Caco-2 (cell line): ENCODE results near the gene GOLGA6D. TPM values are rescaled to one million over a fixed set of nuclear protein-coding genes. Genes with fewer than 3 reads are reported as not detected.
"Not testable (repeated sequence)": the region's sequence is repeated elsewhere in the genome, so short reads cannot be mapped to it uniquely, and the experiment has no call there.

Source experiments
- BruUV-seq: library from RNA; stranded (reverse); fragments of 400-500 nt; replicated peaks from 2 replicates; lab custom pipeline; 2021; lab: Mats Ljungman, UMichigan
- CTCF ChIA-PET: fragments of 300-600 bp; sonication (Branson Sonifier 250); formaldehyde crosslinking; loops from one replicate; lab custom pipeline; 2022; ENCODE audit warnings: antibody characterized with exemption; lab: Charles Lee
- POLR2A ChIA-PET: fragments of 300-600 bp; sonication (Branson Sonifier 250); formaldehyde crosslinking; loops from one replicate; lab custom pipeline; 2022; ENCODE audit warnings: antibody characterized with exemption; lab: Charles Lee
- DNase-seq, 2 experiments: peaks; one replicate each; pipeline versions ENCODE4 v3.0.0 to v3.0.0-alpha.2; 2020 to 2022
- H3K27me3 ChIP-seq: replicated peaks from 2 replicates; pipeline ENCODE4 v1.6.0; 2011; ENCODE audit warnings: low read length; ENCODE audit not compliant: control insufficient read depth, insufficient read depth
- H3K36me3 ChIP-seq: 2 replicates; pipeline ENCODE4 v1.5.1; 2011; ENCODE audit warnings: low read length; ENCODE audit not compliant: control insufficient read depth, insufficient read depth
- H3K4me1 ChIP-seq: fragments of 250-450 bp; sonication (Bioruptor Pico); 2 replicates; pipeline ENCODE4 v1.5.1; 2020; ENCODE audit warnings: mild to moderate bottlenecking
- H3K4me3 ChIP-seq: 2 replicates; pipeline ENCODE4 v1.5.1; 2011; ENCODE audit warnings: low read depth, mild to moderate bottlenecking, control low read depth, low read length
- H3K9me3 ChIP-seq: fragments of 250-450 bp; sonication (Bioruptor Pico); 2 replicates; pipeline ENCODE4 v1.5.1; 2020; ENCODE audit warnings: mild to moderate bottlenecking, moderate library complexity
- H3K27ac Mint-ChIP-seq: one replicate; pipeline ENCODE4 v1.8.0; 2022; ENCODE audit warnings: mixed read lengths; ENCODE audit not compliant: unreplicated experiment
- H3K27me3 Mint-ChIP-seq: one replicate; pipeline ENCODE4 v1.8.0; 2022; ENCODE audit warnings: mixed read lengths; ENCODE audit not compliant: insufficient read depth, unreplicated experiment
- H3K36me3 Mint-ChIP-seq: one replicate; pipeline ENCODE4 v1.8.0; 2022; ENCODE audit warnings: mild to moderate bottlenecking, mixed read lengths; ENCODE audit not compliant: insufficient read depth, unreplicated experiment
- H3K4me1 Mint-ChIP-seq: one replicate; pipeline ENCODE4 v1.8.0; 2022; ENCODE audit warnings: low read depth, mixed read lengths; ENCODE audit not compliant: unreplicated experiment
- H3K4me3 Mint-ChIP-seq: one replicate; pipeline ENCODE4 v1.8.0; 2022; ENCODE audit warnings: mild to moderate bottlenecking, moderate library complexity, mixed read lengths; ENCODE audit not compliant: unreplicated experiment
- H3K9me3 Mint-ChIP-seq: one replicate; pipeline ENCODE4 v1.8.0; 2022; ENCODE audit warnings: mixed read lengths; ENCODE audit not compliant: unreplicated experiment
- intact Hi-C: fragments of 100-400 bp; cut with micrococcal nuclease; formaldehyde crosslinking; loops from one replicate; pipeline ENCODE4 v1.10.0; 2022; ENCODE audit not compliant: unreplicated experiment
- total RNA-seq: library from RNA; stranded (reverse); gene quantifications from 2 replicates; pipeline ENCODE4 v1.2.3, GENCODE V29; 2022
- TF ChIP-seq, protein P1 (sequence below), 2 experiments: fragments of 200-600 bp in 1 of 2; IDR thresholded peaks; 1 replicate in 1 of 2; 2 replicates in 1 of 2; pipeline versions ENCODE4 v1.5.1 to v1.8.0; 2011 to 2022; ENCODE audit warnings: antibody characterized with exemption in 1 of 2, control low read depth in 1 of 2, inconsistent platforms in 1 of 2, low read depth in 1 of 2, low read length in 1 of 2, mild to moderate bottlenecking in 1 of 2, moderate library complexity in 1 of 2; ENCODE audit not compliant: insufficient read depth in 1 of 2, severe bottlenecking in 1 of 2, unreplicated experiment in 1 of 2

The GOLGA6D gene
- total RNA-seq, 1 experiment from 2014 or later: not detected

DNA sequence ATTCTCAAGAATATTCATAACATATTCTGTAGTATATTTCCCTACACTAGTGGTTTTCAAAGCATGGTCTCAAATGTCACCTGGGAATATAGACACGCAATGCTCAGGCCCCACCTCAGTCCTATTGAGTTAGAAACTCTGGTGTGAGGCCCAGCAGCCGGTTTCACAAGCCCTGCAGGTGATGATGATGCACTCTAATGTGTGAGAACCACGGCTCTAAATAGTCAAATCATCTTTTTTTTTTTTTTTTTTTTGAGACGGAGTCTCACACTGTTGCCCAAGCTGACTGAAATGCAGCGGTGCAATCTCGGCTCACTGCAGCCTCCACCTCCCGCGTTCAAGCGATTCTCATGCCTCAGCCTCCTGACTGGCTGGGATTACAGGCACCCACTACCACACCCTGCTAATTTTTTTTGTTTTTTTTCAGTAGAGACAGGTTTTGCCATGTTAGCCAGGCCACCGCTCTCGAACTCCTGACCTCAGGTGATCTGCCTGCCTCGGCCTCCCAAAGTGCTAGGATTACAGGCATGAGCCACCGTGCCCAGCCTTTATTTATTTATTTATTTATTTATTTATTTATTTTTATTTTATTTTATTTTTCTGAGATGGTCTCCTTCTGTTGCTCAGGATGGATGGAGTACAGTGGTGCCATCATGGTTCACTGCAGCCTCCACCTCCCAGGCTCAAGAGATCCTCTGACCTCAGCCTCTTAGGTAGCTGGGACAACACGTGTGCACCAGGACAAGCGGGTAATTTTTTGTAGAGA, 51.2 kb downstream of the GOLGA6D start:
- H3K4me1 ChIP-seq, POLR2A ChIA-PET, intact Hi-C loops, H3K9me3 Mint-ChIP-seq, DNase-seq, H3K27ac Mint-ChIP-seq, H3K9me3 ChIP-seq, H3K27me3 Mint-ChIP-seq, H3K4me1 Mint-ChIP-seq, H3K4me3 Mint-ChIP-seq, H3K36me3 ChIP-seq, BruUV-seq, H3K27me3 ChIP-seq, H3K36me3 Mint-ChIP-seq, CTCF ChIA-PET, H3K4me3 ChIP-seq: not testable (repeated sequence)

DNA sequence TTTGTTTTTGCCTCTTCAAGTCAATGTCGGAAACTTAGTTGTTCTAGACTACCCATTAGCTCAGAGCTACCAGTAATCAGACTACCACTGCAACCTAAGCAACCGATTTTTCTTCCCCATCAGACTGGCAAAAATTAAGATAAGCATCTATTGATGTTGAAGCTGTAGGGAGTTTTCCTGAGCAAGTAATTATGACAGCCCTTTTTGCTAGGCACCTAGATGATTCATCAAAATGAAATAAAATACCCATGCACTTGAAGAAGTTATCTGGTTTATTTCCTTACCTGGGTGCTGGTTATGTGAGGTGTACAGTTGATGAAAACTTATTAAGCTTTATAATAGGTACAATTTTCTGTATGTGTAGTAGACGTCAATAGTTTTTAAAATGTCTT, 52.7 kb downstream of the GOLGA6D start:
- H3K4me3 ChIP-seq: peak overlapping the region; percentile 64
- DNase-seq: no peak
- H3K36me3 Mint-ChIP-seq: peaks cover 7% of the 10 kb centered on the region
- H3K4me3 Mint-ChIP-seq: peak overlapping the region; percentile 90
- ChIA-PET CTCF (interaction anchor here (1.0 kb wide), 1 partner anchor 33 kb away, joined by 3 read pairs; no protein-coding TSS in a partner anchor), POLR2A (interaction anchor here (1.0 kb wide), 1 partner anchor 33 kb away, joined by 3 read pairs; the partner anchor contains the start of gene MAN2C1)
- H3K4me1 Mint-ChIP-seq: peaks cover 7% of the 10 kb centered on the region
- intact Hi-C loops: no loop called here
- peak overlapping the region; percentile 94 for H3K27ac Mint-ChIP-seq
- H3K27me3 Mint-ChIP-seq: no peaks in the 10 kb centered on the region
- no peaks in the 10 kb centered on the region for H3K36me3 ChIP-seq
- H3K4me1 ChIP-seq: no peaks in the 10 kb centered on the region; the same call in 1 of the 2 replicates
- no TSS peak for BruUV-seq
- TF ChIP-seq, protein P1, sequence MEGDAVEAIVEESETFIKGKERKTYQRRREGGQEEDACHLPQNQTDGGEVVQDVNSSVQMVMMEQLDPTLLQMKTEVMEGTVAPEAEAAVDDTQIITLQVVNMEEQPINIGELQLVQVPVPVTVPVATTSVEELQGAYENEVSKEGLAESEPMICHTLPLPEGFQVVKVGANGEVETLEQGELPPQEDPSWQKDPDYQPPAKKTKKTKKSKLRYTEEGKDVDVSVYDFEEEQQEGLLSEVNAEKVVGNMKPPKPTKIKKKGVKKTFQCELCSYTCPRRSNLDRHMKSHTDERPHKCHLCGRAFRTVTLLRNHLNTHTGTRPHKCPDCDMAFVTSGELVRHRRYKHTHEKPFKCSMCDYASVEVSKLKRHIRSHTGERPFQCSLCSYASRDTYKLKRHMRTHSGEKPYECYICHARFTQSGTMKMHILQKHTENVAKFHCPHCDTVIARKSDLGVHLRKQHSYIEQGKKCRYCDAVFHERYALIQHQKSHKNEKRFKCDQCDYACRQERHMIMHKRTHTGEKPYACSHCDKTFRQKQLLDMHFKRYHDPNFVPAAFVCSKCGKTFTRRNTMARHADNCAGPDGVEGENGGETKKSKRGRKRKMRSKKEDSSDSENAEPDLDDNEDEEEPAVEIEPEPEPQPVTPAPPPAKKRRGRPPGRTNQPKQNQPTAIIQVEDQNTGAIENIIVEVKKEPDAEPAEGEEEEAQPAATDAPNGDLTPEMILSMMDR (IDR thresholded peaks at IDR 0.05; ENCODE audit: insufficient read depth in 1 of 2, low read depth in 1 of 2, low read length in 1 of 2, severe bottlenecking in 1 of 2, unreplicated experiment in 1 of 2): no peak
- H3K9me3 ChIP-seq: no peaks in the 10 kb centered on the region
- H3K9me3 Mint-ChIP-seq: no peaks in the 10 kb centered on the region
- no peaks in the 10 kb centered on the region for H3K27me3 ChIP-seq

DNA sequence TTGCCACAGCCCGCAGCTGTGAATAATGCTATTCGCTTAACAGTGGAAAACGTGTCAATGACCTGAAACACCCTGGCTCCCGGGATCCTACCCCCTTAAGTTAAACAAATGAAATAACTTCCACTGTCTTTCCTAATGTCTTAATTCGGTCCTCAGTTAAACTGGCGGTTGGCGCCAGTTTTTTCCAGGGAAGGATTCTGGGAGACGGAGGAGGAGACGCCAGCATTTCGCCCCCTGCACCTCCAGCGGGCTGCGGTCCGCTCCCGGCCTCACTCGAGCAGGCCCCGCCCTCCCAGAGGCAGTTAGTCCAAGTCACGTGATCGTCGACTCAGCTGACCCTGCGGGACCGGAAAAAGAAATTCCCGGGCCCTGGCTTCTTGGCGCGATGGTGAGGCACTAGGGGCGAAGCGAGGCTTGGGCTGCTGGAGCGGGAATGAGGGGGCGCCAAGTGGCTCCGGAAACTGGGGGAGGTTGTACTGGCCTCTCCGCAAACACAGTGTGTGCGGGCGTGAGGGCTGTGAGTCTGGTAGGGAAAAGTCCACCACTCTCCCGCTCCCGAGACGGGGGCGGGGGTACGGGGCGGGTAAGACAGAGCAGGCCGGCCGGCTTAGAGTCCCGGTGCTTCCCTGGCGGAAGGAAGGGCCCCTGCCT, 53.2 kb downstream of the GOLGA6D start, which contains the start of gene COMMD4:
TSS of gene COMMD4 (plus strand) at position 359 of the 651 bp plus-strand sequence. CDS start at position 386, 27 bp downstream.
- POLR2A ChIA-PET: interaction anchor here (1.0 kb wide), 1 partner anchor 32 kb away, joined by 3 read pairs; the partner anchor contains the start of gene MAN2C1
- intact Hi-C loops: no loop called here
- H3K9me3 ChIP-seq: no peaks in the 10 kb centered on the region
- Mint-ChIP-seq H3K36me3 (peaks cover 7% of the 10 kb centered on the region), H3K4me1 (peaks cover 7% of the 10 kb centered on the region), H3K4me3 (peak within 1 kb of the TSS; percentile 90), H3K9me3 (no peaks in the 10 kb centered on the region), H3K27me3 (no peaks in the 10 kb centered on the region), H3K27ac (peak within 1 kb of the TSS; percentile 94)
- H3K27me3 ChIP-seq: no peaks in the 10 kb centered on the region
- CTCF ChIA-PET: interaction anchor here (1.0 kb wide), 1 partner anchor 32 kb away, joined by 3 read pairs; no protein-coding TSS in a partner anchor
- TF ChIP-seq, protein P1 (IDR thresholded peaks at IDR 0.05; ENCODE audit: insufficient read depth in 1 of 2, low read depth in 1 of 2, low read length in 1 of 2, severe bottlenecking in 1 of 2, unreplicated experiment in 1 of 2): no peak
- H3K4me1 ChIP-seq: no peaks in the 10 kb centered on the region; the same call in 1 of the 2 replicates
- H3K36me3 ChIP-seq: no peaks in the 10 kb centered on the region
- H3K4me3 ChIP-seq: peak within 1 kb of the TSS; percentile 64
- BruUV-seq: no TSS peak
- DNase-seq: peak; percentile 94 to 97
